Epithelial cell of proximal tubule (primary cell): ENCODE results near the gene ATF4. TPM values are rescaled to one million over a fixed set of nuclear protein-coding genes. Genes with fewer than 3 reads are reported as not detected.

Experiments
- DNase-seq: peaks from one replicate; pipeline ENCODE4 v3.0.0-alpha.2; 2011; ENCODE audit warnings: low read depth
- H3K4me3 ChIP-seq: 2 replicates; pipeline ENCODE4 v1.5.1; 2011; ENCODE audit warnings: low read depth, mild to moderate bottlenecking, low read length
- CTCF ChIP-seq: conservative IDR thresholded peaks from 2 replicates; pipeline ENCODE4 v1.5.1; 2012; ENCODE audit warnings: low read depth, mild to moderate bottlenecking, low read length
- total RNA-seq: library from RNA; depleted of rRNA; stranded (reverse); fragments of >200 nt; gene quantifications from 2 replicates; pipeline ENCODE4 v1.2.3, GENCODE V29; 2015

Gene ATF4
- total RNA-seq, 1 donor from 2014 or later = 294 TPM

GRCh38 chr22:39559456-39560105 is 39.2 kb downstream of the ATF4 start:
- no peak for DNase-seq
- no peak overlapping the region for H3K4me3 ChIP-seq
- peak; percentile 62 for TF ChIP-seq CTCF

- no peak for TF ChIP-seq CTCF
- DNase-seq = no peak
- no peak overlapping the region for H3K4me3 ChIP-seq
Measured at GRCh38 chr22:39560127-39560526, 39.8 kb downstream of the ATF4 start.

GRCh38 chr22:39562839-39563489 is 42.6 kb downstream of the ATF4 start:
- no peak for TF ChIP-seq CTCF
- DNase-seq = no peak
- no peak overlapping the region for H3K4me3 ChIP-seq

- DNase-seq = no peak
- H3K4me3 ChIP-seq = no peak overlapping the region
- no peak for TF ChIP-seq CTCF
Measured at GRCh38 chr22:39563571-39564428, 43.4 kb downstream of the ATF4 start.

- no peak for DNase-seq
- H3K4me3 ChIP-seq = no peak overlapping the region
- no peak for TF ChIP-seq CTCF
Measured at GRCh38 chr22:39565414-39565944, 45.1 kb downstream of the ATF4 start.

- no peak overlapping the region for H3K4me3 ChIP-seq
- no peak for TF ChIP-seq CTCF
- no peak for DNase-seq
Measured at GRCh38 chr22:39567135-39567946, 47.0 kb downstream of the ATF4 start.
